HT1080 (cell line): ENCODE measurements around the gene METTL16. TPM values are rescaled to one million over a fixed set of nuclear protein-coding genes. Genes with fewer than 3 reads are reported as not detected.

Experiments
- DNase-seq: peaks from one replicate; pipeline ENCODE4 v3.0.0-alpha.2; 2015; ENCODE audit warnings: low read depth
- total RNA-seq: library from RNA; depleted of rRNA; stranded (reverse); fragments of >200 nt; shearing (Covaris generic); gene quantifications from 2 replicates; pipeline ENCODE4 v1.2.3, GENCODE V29; 2014

METTL16 gene
- total RNA-seq, 1 experiment from 2014 or later = 23.5 TPM

DNA sequence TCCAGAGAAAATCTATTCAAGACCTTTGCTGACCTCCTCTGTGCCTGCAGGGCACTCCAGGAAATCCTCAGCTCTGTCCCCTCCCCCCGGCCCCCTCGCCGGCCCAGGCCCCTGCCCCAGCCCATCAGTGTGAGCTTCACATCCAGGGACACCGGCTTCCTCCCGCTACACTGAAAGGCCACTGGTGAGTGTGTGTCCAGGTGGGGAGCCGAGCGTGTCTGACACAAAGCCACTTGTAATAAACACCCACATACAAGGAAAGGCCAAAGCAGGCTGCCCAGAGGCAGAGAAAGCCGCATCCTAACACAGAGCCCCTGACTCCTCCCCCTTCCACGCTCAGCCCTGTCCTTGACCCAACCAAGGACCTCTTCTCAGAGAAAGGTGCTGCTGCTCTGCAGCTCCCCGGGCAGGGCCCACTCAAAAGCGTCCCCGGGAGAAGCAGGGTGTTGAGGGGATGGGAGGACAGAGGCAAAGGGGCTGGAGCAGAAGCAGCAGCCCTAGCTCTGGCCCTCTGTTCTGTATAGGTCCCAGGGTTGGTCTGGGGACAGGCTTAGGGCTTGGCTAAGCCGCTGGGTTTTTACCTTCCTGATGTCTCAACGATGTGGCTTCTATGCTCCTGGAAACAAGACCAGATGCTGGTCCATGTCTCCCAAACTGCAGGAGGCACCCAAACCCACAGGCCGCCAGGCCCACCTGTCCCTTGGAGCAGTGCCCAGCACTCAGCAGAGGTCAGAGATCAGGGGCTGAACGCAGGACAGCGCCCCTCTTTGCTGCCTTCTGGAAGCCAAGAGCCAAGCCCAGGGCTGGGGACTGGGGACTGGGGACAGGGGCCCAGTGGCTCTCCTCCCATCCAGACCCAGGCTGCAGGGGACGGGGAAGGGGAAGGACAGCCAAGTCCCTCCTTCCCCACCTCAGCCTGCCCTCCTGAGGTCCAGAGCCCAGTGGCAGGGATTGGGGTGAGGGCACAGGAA is 126.2 kb downstream of the METTL16 start:
- DNase-seq = no peak

DNA sequence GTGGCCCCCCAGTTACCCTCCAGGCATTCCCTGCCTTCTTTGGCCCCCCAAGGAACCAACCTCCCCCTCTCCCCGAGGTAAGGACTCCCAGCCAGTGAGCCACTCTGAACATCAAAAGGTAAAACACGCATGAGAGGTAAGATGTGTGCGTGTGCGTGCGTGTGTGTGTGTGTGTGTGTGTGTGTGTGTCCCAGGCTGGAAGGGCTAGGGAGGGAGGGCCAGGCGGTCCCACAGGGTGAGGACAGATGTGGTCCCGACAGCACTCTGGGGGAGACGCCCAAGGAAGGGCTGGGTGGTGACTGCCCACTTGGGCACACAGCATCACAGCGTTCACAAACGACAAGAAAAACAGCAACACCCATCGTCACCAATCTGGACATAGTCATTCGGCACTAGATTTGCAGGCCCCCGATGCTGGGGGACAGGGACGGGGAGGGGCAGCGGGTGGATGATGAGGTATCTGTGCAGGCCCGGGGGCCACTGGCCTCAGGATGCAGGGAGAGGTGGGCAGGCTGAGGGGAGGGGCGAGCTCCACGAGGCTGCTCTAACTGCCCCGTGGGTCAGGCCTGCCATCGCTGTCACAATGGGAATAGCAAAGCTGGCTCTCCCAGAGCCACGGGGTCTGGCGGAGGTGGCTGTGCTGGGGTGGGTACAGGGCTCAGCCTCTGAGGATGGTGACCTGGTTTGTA is 127.1 kb downstream of the METTL16 start:
- DNase-seq = no peak

DNA sequence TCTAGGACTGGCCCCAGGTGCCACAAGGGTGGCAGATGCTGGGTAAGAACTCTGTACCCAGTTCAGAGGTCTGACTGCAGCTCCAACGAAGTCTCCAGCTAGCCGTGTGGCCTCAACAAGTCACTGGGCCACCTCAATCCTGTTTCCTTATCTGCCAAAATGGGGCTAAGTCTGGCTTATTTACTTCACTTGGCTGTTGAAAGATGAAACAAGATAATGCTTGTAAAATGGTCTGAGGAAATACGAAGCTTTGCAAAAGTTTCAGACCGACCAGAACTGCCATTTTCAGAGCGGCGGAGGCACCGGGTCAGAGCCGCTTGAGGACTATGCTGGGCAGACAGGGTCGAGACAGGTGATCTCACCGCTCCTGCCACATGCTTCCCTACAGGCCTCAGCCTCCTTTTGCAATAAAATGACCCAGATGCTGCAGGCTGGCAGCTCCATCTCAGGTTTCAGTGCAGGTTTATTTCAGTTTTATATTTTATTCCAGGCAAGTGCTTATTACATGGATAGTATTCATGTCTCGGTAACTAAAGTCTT is 128.0 kb downstream of the METTL16 start:
- no peak for DNase-seq

DNA sequence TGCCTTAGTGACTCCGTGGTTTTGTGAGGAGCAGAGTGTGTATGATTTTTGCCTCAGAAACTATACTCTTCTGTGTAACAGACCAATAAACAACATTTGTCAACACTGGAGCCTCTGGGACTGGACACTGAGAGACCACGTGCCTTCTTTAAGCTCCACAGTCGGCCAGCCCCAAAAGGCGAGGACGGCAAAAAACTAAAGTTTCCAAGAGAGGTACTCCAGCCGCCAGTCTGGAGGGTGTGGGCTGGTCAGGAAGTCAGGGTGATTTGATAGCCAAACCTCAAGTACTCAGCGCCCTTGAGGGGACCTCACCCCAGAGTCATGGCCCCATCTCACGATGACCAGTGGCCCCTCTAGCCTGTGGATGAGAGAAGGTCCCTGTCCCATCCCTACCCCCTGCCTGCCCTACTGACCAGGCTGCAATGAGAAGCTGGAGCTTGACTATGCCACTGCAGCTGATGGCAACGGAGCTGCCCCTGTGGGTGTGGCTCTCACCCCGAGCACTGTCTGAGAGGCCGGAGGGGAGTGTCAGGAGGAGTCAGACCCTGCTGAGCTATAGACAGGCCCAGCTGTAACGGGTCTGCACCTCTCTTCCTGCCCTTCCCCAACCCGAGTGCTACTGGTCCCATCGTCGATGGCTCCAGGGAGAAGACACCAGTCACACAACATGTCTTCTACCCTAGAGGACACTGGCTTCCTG is 130.6 kb downstream of the METTL16 start:
- no peak for DNase-seq

DNA sequence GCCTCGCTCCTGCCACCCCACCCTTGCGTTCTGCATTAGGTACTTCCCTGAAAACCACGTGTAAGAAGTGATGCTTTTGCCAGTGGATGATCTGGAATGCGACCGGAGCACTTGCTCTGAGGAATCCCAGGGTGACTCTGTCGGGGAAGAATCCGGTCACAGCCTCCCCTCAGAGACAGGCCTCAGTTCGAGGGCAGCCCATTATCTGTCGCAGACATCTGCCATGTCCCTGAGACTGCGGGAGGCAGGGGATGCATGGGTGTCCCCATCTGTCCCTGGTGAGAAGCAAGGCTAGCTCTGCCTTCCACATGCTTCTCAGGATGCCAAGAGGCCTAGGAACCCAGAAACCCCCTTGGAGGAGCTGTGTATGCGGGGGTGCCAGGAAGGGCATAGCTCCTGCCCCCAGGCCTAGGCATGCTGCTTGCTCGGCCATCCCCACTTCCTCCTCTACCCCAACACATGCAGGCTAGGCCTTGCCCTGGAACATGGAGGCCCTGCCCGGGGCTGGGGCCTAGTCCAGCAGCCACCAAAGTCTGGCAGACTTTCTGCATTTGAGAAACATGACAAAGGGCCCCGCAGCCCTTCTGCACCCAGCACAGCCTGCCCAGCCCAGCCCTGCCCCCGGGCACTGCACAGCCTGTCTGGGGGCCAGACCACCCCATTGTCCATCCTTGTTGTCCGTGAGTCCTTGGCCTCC is 131.3 kb downstream of the METTL16 start:
- no peak for DNase-seq

DNA sequence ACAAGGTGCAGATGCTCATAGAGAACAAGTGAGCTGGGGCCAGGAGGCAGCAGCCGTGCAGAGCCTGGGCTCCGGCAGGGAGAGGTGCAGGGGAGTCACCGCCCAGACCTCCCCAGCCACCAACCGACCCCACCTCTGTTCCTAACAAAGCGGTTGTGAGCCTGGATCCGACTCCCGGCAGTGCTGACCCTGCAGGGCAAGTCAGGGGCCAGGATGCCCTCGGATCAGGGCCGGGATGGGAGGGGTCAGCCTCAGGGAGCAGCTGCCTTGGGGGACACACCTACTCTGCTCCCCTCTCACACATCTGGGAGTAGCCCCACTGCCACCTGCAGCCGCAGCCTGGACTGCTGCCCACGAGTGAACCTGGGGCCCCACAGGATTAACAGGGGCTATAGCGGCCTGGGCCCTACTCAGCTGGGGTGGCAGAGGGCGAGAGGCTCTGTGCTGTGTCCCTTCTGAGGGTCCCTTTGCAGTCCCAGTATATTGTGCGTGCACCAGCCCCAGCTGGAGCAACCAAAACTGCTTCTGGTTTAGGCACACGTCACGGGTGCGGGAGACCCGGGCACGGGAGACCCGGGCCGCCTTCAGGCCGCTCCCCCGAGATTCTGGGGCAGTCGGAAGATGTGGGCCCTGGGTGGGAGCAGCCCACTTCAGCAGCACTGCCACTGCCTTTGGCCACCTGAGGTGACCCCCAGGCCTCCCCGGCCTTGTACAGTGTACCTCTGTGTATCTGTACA is 132.0 kb downstream of the METTL16 start:
- no peak for DNase-seq

DNA sequence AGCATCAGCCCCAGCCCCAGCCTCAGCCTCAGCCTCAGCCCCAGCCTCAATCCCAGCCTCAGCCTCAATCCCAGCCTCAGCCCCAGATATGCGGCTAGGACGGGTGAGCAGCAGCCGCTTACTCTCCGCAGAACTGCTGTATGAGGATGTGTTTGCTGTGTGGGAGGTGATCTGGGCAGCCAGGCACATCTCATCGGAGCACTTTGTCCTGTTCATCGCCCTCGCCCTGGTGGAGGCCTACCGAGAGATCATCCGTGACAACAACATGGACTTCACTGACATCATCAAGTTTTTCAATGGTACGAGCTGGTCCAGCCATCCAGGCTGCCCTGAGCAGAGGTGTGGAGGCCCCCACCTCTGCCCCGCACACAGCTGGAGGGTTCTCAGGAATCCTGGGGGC is 132.8 kb downstream of the METTL16 start:
- DNase-seq = no peak

DNA sequence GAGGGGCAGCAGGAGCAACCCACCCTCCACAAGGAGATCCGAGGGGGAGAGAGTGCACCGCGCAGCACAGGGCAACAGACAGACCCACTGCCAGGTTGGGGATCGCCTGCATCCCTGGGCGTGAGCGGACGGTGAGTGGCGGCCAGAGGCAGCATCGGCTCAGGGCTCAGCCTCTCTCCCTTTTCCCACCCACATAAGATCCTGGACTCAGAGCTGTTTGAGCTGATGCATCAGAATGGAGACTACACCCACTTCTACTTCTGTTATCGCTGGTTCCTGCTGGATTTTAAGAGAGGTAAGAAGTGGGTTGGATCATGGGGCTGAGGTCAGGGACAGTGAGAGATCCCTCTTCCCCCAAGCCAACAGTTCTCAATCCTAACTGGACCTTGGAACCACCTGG is 134.0 kb downstream of the METTL16 start:
- no peak for DNase-seq

DNA sequence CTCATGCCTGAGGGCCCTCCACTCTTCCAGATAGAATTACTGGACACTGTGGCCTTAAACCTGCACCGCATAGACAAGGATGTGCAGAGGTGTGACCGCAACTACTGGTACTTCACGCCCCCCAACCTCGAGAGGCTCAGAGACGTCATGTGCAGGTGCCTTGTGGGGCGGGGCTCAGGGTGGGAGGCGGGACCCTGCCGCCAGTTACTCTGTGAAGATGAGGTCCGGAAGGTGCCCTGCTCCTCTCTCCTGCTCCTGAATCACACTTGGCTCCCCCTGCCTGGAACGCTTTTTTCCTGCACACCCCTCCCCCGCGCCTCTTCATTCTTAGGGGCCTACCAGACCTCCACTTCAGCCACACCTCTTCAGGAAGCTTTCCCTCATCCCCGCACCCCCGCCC is 135.6 kb downstream of the METTL16 start:
- DNase-seq = no peak

DNA sequence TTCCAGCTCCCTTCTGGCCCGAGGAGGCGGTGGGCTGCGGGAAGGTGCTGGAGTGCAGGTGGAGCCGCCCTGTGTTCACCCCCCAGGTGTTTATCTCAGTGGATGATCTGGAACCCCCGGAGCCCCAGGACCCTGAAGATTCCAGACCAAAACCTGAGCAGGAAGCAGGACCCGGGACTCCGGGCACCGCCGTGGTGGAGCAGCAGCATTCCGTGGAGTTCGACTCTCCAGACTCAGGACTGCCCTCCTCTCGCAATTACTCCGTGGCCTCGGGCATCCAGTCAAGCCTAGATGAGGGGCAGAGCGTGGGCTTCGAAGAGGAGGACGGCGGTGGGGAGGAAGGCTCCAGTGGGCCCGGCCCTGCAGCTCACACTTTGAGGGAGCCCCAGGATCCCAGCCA is 136.3 kb downstream of the METTL16 start:
- DNase-seq = no peak

DNA sequence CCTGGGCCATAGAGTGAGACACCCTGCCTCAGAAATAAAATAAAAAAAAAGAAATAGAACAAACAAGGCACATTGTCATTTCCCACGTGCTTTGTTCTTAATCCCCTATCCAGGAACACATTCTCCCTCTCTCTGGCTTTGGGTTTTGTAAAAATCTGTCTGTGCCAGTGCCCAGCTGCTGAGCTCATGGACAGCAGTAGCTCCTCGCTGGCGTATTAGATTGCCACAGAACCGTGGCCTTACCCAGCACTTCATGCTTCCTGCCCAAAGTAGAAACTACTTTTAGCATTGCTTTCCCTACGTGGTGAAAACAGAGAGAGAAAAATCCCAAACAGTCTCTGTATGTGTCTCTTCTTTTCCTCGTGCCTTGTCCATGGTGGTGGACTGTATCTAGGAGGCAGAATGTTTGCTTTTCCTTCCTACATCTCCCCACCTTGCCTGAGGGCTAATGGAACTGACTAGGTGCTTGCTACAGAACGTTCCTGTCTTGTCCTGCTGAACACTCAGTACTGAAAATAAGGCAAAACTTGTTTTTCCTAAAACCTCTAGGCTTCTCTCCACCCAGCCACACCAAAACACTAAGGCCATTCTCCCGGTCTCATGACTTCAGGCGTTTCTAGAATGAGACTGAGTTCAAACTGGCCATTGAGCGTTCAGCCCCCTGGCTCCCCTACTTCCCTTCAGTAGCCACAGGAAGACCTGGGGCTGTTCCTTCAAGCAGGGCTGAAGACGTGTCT is 137.0 kb downstream of the METTL16 start:
- DNase-seq = no peak

DNA sequence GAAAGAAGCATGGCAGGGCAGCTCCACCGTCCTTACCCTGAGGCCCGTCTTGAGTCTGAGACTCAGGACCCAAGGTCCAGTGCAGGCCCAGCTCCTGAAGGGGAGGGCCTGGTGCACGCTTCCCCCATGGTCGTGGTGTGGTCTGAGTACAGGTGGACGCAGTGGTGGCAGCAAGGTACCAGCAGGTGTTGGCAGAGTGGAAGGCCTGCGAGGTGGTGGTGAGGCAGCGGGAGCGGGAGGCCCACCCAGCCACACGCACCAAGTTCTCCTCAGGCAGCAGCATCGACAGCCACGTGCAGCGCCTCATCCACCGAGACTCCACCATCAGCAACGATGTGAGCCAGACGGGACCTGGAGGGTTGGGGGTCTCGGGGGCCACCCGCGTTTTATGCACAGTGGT is 138.5 kb downstream of the METTL16 start:
- DNase-seq = no peak

DNA sequence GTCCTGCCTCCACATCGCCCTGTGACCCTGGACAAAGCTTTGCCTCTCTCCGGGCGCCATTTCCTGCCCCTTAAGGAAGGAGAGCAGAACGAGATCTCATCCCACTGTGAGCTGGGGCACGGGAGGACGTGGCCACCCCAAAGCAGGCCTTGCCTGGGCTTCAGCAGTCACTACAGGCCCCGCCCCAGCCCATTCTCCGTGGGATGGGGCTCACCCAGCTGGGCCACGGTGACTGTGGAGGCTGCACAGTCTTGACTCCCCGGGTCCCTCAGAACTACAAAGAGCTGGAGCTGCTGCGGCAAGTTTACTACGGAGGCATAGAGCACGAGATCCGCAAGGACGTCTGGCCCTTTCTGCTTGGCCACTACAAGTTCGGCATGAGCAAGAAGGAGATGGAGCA is 139.0 kb downstream of the METTL16 start:
- no peak for DNase-seq

DNA sequence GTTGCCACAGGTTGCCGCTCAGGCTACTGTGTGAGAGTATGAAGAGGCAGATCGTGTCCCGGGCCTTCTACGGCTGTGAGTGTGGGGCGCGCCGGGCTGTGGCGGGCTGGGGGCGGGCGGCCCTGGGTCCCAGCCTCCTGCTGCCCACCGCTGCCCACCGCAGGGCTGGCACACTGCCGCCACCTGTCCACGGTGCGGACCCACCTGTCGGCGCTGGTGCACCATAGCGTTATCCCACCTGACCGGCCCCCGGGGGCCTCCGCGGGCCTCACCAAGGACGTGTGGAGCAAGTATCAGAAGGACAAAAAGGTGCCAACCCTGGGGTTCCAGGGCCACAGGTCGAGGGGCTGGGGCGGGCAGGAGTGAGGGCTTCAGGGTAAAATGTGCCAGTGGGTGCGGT is 139.5 kb downstream of the METTL16 start:
- DNase-seq = no peak

DNA sequence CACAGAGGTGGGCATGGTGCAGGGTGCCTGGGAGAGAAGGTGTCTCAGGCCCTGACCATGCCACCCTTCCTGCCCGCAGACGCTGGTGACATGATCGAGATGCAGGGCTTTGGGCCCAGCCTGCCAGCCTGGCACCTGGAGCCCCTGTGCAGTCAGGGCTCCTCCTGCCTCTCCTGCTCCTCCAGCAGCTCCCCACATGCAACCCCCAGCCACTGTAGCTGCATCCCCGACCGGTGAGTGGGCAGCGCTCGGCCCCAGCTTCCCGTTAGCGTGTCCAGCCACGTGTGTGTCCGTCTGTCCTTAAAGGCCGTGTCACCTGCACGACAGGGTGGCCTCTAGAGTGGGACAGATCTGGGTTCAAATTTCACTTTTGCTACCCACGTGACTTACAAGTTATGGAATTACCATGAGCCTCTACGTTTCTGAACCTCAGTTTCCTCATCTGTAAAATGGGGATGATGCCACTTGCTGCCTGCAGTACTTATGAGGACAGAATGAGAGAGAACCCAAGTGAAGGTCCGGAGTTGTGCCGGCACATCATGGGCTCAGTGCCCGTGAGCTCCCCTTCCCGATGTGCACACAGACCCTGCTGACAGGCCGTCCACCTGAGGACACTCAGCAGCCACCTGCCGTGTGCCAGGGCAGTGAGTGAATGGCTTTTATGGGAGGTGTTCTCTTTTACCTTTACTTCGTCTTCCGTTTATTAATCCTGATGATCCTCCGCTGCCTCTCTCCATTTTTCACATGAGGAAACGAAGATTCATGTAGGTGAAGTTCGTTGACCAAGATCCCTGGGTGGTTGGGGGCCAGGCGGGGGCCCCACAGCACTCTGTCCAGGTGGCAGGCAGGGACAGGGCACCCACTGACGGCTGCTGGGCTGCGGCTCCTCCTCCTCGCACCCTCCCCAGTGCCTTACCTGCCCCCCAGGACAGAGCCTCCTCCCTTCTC is 140.2 kb downstream of the METTL16 start:
- DNase-seq = no peak

DNA sequence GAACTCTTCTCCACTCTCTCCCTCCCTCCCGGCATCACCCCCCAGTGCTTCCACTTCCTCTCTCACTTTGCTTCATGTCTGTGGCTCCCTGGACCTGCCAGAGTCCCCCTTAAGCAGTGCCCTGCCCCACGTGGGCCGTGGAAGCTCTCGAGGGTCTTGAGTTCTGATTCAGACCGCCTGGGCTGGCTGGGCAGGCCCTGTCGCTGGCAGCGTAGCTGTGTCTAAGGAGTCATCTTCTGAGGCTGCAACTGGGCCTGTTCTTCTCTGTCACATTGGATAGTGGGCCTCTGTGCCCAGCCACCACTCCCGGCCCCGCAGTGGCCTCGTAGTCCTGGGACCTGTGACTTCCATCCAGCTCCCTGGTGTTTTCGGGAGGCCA is 141.5 kb downstream of the METTL16 start:
- DNase-seq = no peak

DNA sequence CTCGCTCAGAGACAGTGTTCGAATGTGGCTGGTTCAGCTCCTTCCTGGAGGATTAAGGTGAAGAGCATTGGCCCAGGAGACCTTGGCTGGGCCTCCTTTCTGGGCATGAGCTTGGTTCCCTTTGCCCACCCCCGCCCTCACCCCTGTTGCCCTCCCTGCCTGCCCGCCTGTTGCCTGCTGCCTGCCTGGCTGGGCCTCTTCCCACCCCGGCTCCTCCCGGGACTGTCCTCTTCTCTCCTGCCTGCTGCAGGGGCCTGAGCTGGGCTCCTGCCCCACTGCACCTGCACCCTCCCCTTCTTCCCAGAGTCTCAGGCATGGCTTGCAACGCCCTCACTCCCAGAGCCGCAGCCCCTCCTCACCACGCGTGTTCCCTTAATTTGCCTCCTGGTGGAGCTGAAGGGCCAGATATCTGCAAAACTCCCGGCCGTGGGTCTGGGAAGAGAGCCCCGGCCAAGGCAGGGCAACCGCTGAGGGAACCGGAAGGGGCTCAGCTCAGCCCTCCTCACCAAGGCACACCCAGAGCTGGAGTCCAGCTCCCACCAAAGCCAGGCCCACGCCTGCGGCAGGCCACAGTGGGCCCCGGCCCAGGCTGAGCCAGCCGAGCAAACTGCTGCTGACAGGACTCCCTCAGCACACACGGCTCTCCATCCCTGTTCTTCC is 142.0 kb downstream of the METTL16 start:
- DNase-seq = no peak

DNA sequence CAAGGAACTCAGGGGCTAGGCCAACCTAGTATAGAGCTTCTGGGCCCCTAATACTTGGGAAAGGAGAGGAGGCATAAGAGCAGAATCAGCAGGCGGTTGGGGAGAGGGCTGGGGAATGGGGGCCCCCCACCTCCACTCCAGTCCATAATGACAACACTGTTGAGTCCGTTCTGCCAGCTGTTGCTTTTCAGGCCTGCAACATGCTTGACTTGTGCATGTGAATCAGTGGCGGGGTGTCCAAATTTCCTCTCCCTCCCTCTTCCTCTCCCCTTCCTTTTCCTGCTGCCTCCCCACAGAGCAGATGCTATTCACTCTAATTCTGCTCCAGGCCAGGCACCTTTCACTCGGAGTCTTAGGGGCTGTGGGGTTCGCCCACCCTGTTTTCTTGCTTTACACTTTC is 142.6 kb downstream of the METTL16 start:
- no peak for DNase-seq
